ENCODE measurements around the gene TBCEL.

Gene TBCEL

GRCh38 chr11:120988603-120989002 is 35.3 kb upstream of the TBCEL start:
- no peak overlapping the region for H2AFZ ChIP-seq (ENCODE audit: low read depth, low read length, severe bottlenecking)
- no peak overlapping the region for H3K27ac ChIP-seq (ENCODE audit: low read depth, low read length)
- H3K9me3 ChIP-seq (ENCODE audit: insufficient read depth, low read length), result no peaks in the 10 kb centered on the region
- H3K36me3 ChIP-seq (ENCODE audit: low read length), result no peaks in the 10 kb centered on the region
- no peak overlapping the region for H3K4me2 ChIP-seq (ENCODE audit: low read depth, low read length, poor library complexity, severe bottlenecking)
- TF ChIP-seq, protein P1, sequence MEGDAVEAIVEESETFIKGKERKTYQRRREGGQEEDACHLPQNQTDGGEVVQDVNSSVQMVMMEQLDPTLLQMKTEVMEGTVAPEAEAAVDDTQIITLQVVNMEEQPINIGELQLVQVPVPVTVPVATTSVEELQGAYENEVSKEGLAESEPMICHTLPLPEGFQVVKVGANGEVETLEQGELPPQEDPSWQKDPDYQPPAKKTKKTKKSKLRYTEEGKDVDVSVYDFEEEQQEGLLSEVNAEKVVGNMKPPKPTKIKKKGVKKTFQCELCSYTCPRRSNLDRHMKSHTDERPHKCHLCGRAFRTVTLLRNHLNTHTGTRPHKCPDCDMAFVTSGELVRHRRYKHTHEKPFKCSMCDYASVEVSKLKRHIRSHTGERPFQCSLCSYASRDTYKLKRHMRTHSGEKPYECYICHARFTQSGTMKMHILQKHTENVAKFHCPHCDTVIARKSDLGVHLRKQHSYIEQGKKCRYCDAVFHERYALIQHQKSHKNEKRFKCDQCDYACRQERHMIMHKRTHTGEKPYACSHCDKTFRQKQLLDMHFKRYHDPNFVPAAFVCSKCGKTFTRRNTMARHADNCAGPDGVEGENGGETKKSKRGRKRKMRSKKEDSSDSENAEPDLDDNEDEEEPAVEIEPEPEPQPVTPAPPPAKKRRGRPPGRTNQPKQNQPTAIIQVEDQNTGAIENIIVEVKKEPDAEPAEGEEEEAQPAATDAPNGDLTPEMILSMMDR (IDR thresholded peaks at IDR 0.05; ENCODE audit: insufficient read depth, low read length, poor library complexity, severe bottlenecking), result no peak
- TF ChIP-seq EZH2phosphoT487 (conservative IDR thresholded peaks at IDR 0.05; ENCODE audit: low read length), result no peak
- no peaks in the 10 kb centered on the region for H3K27me3 ChIP-seq (ENCODE audit: low read length)
- H3F3A ChIP-seq (ENCODE audit: insufficient read depth), result no peaks in the 10 kb centered on the region
- H3K9ac ChIP-seq (ENCODE audit: low read length), result no peak overlapping the region
- no peaks in the 10 kb centered on the region for H3K9me2 ChIP-seq (replicated peaks; ENCODE audit: insufficient read depth, low read length)
- no peaks in the 10 kb centered on the region for H3K79me2 ChIP-seq (ENCODE audit: insufficient read depth, low read length)
- no peak overlapping the region for H3K4me3 ChIP-seq (ENCODE audit: insufficient read depth, low read length, poor library complexity, severe bottlenecking)
- H4K20me1 ChIP-seq (ENCODE audit: low read depth, low read length), result no peaks in the 10 kb centered on the region

DNA sequence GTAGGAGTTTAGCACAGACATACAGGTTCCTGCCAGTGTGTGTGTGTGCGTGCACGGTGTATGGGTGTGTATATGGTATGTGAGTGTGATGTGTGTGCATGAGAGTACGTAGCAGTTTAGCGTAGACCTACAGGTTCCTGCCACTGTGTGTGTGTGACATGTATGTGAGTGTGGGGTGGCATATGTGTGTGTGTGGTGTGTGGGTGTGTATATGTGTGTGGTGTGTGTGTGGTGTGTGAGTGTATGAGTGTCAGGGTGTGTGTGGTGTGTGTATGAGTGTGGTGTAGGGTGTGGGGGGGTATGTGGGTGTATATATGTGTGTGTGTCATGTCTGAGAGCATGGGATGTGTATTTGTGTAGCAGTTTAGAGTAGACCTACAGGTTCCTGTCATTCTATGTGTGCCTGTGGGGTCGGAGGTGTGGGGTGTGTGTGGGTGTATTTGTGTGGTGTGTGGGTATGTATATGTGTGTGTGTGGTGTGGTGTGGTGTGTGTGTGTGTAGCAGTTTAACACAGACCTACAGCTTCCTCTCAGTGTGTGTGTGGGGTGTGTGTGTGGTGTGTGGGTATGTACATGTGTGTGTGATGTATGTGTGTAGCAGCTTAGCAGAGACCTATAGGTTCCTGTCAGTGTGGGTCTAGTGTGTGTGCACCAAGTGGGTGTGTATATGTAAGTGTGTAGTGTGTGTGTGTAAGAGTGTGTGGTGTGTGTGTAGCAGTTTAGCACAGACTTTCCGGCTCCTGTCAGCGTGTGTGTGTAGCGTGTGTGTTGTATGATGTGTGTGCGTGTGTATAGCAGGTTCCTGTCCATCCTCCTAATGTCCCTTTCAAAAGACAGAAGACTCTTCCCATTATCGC is 31.8 kb upstream of the TBCEL start:
- no peak for TF ChIP-seq EZH2phosphoT487 (conservative IDR thresholded peaks at IDR 0.05; ENCODE audit: low read length)
- TF ChIP-seq, protein P1 (IDR thresholded peaks at IDR 0.05; ENCODE audit: insufficient read depth, low read length, poor library complexity, severe bottlenecking), result no peak
- no peaks in the 10 kb centered on the region for H4K20me1 ChIP-seq (ENCODE audit: low read depth, low read length)
- H3K27ac ChIP-seq (ENCODE audit: low read depth, low read length), result no peak overlapping the region
- H3K79me2 ChIP-seq (ENCODE audit: insufficient read depth, low read length), result no peaks in the 10 kb centered on the region
- H3K36me3 ChIP-seq (ENCODE audit: low read length), result no peaks in the 10 kb centered on the region
- H2AFZ ChIP-seq (ENCODE audit: low read depth, low read length, severe bottlenecking), result no peak overlapping the region
- no peak overlapping the region for H3K4me2 ChIP-seq (ENCODE audit: low read depth, low read length, poor library complexity, severe bottlenecking)
- no peak overlapping the region for H3K4me3 ChIP-seq (ENCODE audit: insufficient read depth, low read length, poor library complexity, severe bottlenecking)
- H3K9me2 ChIP-seq (replicated peaks; ENCODE audit: insufficient read depth, low read length), result no peaks in the 10 kb centered on the region
- no peaks in the 10 kb centered on the region for H3F3A ChIP-seq (ENCODE audit: insufficient read depth)
- no peaks in the 10 kb centered on the region for H3K9me3 ChIP-seq (ENCODE audit: insufficient read depth, low read length)
- no peaks in the 10 kb centered on the region for H3K27me3 ChIP-seq (ENCODE audit: low read length)
- no peak overlapping the region for H3K9ac ChIP-seq (ENCODE audit: low read length)

DNA sequence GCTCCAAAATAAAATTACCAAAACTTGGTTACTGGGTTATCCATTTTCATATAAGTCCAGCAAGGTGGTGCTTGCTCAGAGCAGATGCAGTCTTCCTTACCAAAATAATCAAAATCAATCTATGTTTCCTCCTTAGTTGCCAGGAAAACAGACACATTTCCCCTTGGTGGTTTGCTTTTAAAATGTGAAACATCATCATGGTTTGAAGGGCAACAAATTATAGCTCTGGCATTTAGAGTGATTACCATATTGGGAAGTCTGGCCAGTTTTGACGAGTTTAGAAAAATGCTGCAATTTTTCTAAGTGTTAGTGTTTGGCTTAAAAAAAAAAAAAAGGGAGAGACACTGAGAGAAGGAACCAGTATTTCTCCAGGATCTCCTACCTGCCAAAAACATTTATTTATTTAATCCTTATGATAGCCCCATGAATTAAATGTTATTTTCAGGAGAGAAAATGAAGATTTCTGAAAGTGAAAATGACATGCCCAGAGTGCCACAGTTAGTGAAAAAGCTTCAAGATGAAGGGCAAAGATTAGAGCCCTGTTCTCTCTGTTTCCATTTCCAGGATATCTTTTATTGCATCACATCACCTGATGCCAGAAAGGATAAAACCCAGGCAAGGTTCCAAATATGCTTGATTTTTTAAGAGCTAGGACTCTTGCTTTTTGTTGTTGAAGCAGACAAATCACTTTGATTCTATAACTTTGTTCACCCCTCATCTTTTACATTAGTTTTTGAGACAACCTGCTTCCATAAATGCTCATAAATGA is 29.6 kb upstream of the TBCEL start:
- Histone ChIP-seq H3K9me2 (replicated peaks; ENCODE audit: insufficient read depth, low read length) (no peaks in the 10 kb centered on the region), H3F3A (ENCODE audit: insufficient read depth) (no peaks in the 10 kb centered on the region), H3K4me3 (ENCODE audit: insufficient read depth, low read length, poor library complexity, severe bottlenecking) (no peak overlapping the region), H3K4me2 (ENCODE audit: low read depth, low read length, poor library complexity, severe bottlenecking) (no peak overlapping the region), H2AFZ (ENCODE audit: low read depth, low read length, severe bottlenecking) (no peak overlapping the region), H3K79me2 (ENCODE audit: insufficient read depth, low read length) (no peaks in the 10 kb centered on the region), H3K27ac (ENCODE audit: low read depth, low read length) (no peak overlapping the region), H3K27me3 (ENCODE audit: low read length) (no peaks in the 10 kb centered on the region), H3K9ac (ENCODE audit: low read length) (no peak overlapping the region), H3K36me3 (ENCODE audit: low read length) (no peaks in the 10 kb centered on the region), H3K9me3 (ENCODE audit: insufficient read depth, low read length) (no peaks in the 10 kb centered on the region), H4K20me1 (ENCODE audit: low read depth, low read length) (no peaks in the 10 kb centered on the region)
- TF ChIP-seq, protein P1 (IDR thresholded peaks at IDR 0.05; ENCODE audit: insufficient read depth, low read length, poor library complexity, severe bottlenecking), result no peak
- TF ChIP-seq EZH2phosphoT487 (conservative IDR thresholded peaks at IDR 0.05; ENCODE audit: low read length), result no peak

Measured in SU-DHL-6 (cell line).